ENCODE data around the gene DEDD2. TPM values are rescaled to one million over a fixed set of nuclear protein-coding genes. Genes with fewer than 3 reads are reported as not detected.
A peak's percentile ranks its signal among the peaks of the same experiment; 100 is the strongest.

DEDD2 gene
- total RNA-seq, 1 donor from 2014 or later: 30.2 TPM

GRCh38 chr19:42251572-42252358 is 34.3 kb upstream of the DEDD2 start:
- Histone ChIP-seq H3K27me3 (no peaks in the 10 kb centered on the region), H3K9me3 (no peaks in the 10 kb centered on the region), H3K4me1 (peaks cover 20 to 41% of the 10 kb centered on the region in 2 donors), H3K36me3 (peaks cover 6 to 18% of the 10 kb centered on the region in 2 donors), H3K27ac (peak overlapping the region; percentile 97 to 99), H3K4me3 (peak overlapping the region; percentile 84 to 95)
- intact Hi-C loops (cut with DNase I): no loop called here
- no peak for DNase-seq (ENCODE audit: low spot score in 2 of 2)
- TF ChIP-seq CTCF (IDR thresholded peaks at IDR 0.05): no peak

DNA sequence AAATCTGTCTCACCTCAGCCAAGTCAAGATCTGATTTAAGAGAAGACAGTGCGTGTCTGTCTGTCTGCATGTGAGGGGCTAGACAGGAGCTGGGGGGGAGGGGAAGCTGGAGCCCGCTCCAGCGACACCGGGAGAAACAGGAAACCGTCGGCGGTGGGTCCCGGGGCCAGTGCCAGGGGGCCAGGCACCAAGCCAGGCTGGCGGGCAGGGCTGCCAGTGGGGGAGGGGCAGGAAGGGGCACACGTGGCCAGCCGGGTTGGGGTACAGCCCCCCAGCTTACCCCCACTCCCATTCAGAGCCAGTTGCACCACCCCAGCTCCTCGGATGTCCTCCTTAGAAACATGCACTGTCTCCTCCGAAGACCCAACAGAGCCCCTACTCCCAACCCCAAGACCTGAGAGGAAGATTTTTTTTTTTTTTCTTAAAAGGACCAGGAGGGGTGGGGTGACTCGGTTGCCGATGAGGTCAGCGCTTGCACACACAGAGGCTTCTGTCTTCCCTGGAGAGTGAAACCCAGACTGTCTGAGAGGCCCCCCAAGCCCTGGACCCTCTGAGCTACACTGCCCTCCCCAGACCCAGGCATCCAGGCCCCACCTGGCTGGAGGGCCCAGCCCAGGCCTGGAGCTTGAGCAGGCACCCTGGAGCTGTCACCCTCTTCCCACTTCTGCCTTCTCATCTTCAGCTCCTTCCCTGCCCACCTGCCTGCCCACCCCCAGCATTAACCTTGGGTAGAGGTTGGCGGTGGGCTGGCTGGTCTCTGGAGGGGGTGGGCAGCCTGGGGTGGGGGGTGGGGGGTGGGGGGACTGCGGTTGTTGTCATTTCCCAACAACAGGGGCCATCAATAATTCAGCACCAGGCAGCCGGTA is 33.4 kb upstream of the DEDD2 start:
- Histone ChIP-seq H3K4me3 (peak overlapping the region; percentile 24 to 84), H3K36me3 (peaks cover 6 to 18% of the 10 kb centered on the region in 2 donors), H3K27ac (peak overlapping the region; percentile 97 to 99), H3K4me1 (peaks cover 23 to 42% of the 10 kb centered on the region in 2 donors), H3K27me3 (no peaks in the 10 kb centered on the region), H3K9me3 (no peaks in the 10 kb centered on the region)
- no peak for DNase-seq (ENCODE audit: low spot score in 2 of 2)
- TF ChIP-seq CTCF (IDR thresholded peaks at IDR 0.05): no peak
- intact Hi-C loops (cut with DNase I): no loop called here

DNA sequence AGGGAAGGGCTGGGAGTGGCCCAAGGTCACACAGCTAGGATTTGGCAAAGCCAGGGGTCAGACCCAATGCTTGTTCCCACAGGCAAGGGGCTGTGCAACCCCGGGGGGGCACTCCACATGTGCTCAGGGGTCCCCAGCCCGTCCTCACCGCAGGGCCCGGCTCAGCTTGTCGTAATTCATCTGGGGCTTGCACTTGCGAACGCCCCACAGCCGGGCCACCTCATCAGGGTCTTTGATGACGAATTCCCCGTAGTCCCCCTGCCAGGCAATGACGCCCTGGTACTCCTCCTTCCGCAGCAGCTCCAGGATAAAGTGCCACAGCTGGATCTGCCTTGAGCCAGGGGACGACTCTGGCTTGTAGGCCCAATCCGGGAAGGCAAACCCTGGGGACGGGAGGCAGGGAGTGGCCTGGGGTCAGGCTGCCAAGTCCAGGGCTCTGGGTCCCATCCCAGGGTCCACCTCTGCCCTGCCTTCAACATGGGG is 32.7 kb upstream of the DEDD2 start:
- no peaks in the 10 kb centered on the region for H3K27me3 ChIP-seq
- intact Hi-C loops (cut with DNase I): no loop called here
- no peaks in the 10 kb centered on the region for H3K9me3 ChIP-seq
- H3K4me3 ChIP-seq: peak overlapping the region; percentile 24 to 84
- peaks cover 6 to 18% of the 10 kb centered on the region in 2 donors for H3K36me3 ChIP-seq
- H3K27ac ChIP-seq: peak overlapping the region; percentile 97 to 99
- peak in 1 of 2 donors; percentile 80 for DNase-seq (ENCODE audit: low spot score in 2 of 2)
- TF ChIP-seq CTCF (IDR thresholded peaks at IDR 0.05): no peak
- H3K4me1 ChIP-seq: peaks cover 25 to 49% of the 10 kb centered on the region in 2 donors

DNA sequence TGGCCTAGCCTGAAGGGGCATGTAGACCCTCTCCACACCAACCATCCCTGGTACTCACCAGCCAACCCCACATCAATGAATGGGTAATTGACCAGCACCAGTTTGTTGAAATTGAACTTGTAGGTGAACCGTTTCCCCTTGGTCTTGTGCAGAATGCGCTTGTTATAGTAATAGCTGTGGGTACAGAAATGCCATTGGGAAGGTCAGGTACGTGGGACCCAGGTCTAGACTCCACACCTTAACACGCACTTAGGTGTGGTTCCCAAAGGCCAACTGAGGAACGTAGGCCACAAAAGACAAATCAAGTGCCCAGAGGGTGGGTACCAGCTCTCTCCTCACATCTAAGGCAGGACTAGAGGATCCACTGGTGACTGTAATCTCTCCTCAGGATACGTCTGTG is 32.3 kb upstream of the DEDD2 start:
- Histone ChIP-seq H3K4me3 (peak overlapping the region in 1 of 2 donors; percentile 84), H3K27me3 (no peaks in the 10 kb centered on the region), H3K27ac (peak overlapping the region; percentile 97 to 99), H3K4me1 (peaks cover 25 to 54% of the 10 kb centered on the region in 2 donors), H3K36me3 (peaks cover 6 to 18% of the 10 kb centered on the region in 2 donors), H3K9me3 (no peaks in the 10 kb centered on the region)
- intact Hi-C loops (cut with DNase I): no loop called here
- DNase-seq (ENCODE audit: low spot score in 2 of 2): no peak
- TF ChIP-seq CTCF (IDR thresholded peaks at IDR 0.05): no peak

DNA sequence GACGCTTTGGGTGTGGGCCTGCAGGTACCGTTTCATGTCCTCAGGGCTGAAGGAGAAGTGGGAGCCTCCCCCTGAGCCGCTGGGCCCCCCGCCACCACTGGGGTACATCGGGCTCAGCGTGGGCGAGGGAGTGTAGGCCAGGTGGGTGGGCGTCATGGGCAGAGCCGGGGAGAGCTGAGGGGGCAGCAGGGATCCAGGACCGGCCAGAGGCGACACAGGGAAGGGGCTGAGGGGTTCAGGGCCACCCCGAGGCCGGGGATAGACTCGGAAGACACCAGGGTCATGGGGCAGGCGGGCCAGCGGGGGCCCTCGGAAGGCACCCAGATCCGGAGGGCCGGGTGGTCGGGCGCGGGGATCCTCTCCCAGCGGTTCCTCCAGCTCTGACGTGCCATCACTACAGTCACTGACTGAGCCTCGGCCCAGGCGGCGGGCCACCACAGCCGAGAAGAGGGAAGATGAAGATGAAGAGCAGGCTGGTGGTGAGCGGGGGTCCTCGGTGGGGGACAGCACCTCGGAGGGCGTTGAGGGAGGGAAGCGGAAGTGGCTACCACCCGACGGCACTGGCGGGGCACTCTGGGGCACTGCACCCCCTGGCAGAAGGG is 31.8 kb upstream of the DEDD2 start:
- DNase-seq (ENCODE audit: low spot score in 2 of 2): no peak

More for the DNA sequence above, 31.8 kb upstream of the DEDD2 start:
- intact Hi-C loops (cut with DNase I): no loop called here
- no peak overlapping the region for H3K4me3 ChIP-seq
- no peak for TF ChIP-seq CTCF (IDR thresholded peaks at IDR 0.05)
- peak overlapping the region; percentile 97 to 99 for H3K27ac ChIP-seq
- no peaks in the 10 kb centered on the region for H3K9me3 ChIP-seq
- H3K36me3 ChIP-seq: peaks cover 6 to 18% of the 10 kb centered on the region in 2 donors
- H3K4me1 ChIP-seq: peaks cover 25 to 54% of the 10 kb centered on the region in 2 donors
- no peaks in the 10 kb centered on the region for H3K27me3 ChIP-seq

All from ascending aorta (tissue), 2 donors.